Fibroblast of lung (primary cell): ENCODE results near the gene WT1. TPM values are rescaled to one million over a fixed set of nuclear protein-coding genes. Genes with fewer than 3 reads are reported as not detected.

Experiments
- DNase-seq, 2 donors: peaks; one replicate each; pipeline versions ENCODE4 v3.0.0 to v3.0.0-alpha.2; 2010; ENCODE audit warnings: low read depth in 2 of 2
- H2AFZ ChIP-seq: 2 replicates; pipeline ENCODE4 v1.5.1; 2012; ENCODE audit warnings: low read length, control low read depth, inconsistent platforms
- H3K27ac ChIP-seq: 2 replicates; pipeline ENCODE4 v1.5.1; 2011; ENCODE audit warnings: low read length, control low read depth; ENCODE audit not compliant: insufficient read depth
- H3K27me3 ChIP-seq: 2 replicates; pipeline ENCODE4 v1.5.1; 2011; ENCODE audit warnings: mild to moderate bottlenecking, low read length; ENCODE audit not compliant: control insufficient read depth, insufficient read depth
- H3K36me3 ChIP-seq: 2 replicates; pipeline ENCODE4 v1.5.1; 2011; ENCODE audit warnings: low read length; ENCODE audit not compliant: control insufficient read depth, insufficient read depth
- H3K4me1 ChIP-seq: 2 replicates; pipeline ENCODE4 v1.5.1; 2011; ENCODE audit warnings: low read length; ENCODE audit not compliant: control insufficient read depth, insufficient read depth; ENCODE audit errors: extremely low read depth
- H3K4me2 ChIP-seq: 2 replicates; pipeline ENCODE4 v1.5.1; 2011; ENCODE audit warnings: low read length, control low read depth; ENCODE audit not compliant: insufficient read depth; ENCODE audit errors: extremely low read depth
- H3K4me3 ChIP-seq, 4 experiments: fragments of 200-600 bp in 1 of 4; sonication (generic) in 1 of 4; replicated peaks in 1 of 4; 2 replicates each; pipeline ENCODE4 v1.5.1; 2011 to 2016; ENCODE audit warnings: low read length in 4 of 4, low read depth in 3 of 4, mild to moderate bottlenecking in 3 of 4, control low read depth in 2 of 4, inconsistent platforms in 1 of 4, mixed read lengths in 1 of 4; ENCODE audit not compliant: insufficient read depth in 1 of 4; ENCODE audit errors: control extremely low read depth in 1 of 4
- H3K79me2 ChIP-seq: 2 replicates; pipeline ENCODE4 v1.5.1; 2012; ENCODE audit warnings: mild to moderate bottlenecking, low read length, inconsistent platforms; ENCODE audit not compliant: control insufficient read depth, insufficient read depth
- H3K9ac ChIP-seq: 2 replicates; pipeline ENCODE4 v1.5.1; 2011; ENCODE audit warnings: mild to moderate bottlenecking, low read length, control low read depth; ENCODE audit not compliant: insufficient read depth
- H3K9me3 ChIP-seq: 2 replicates; pipeline ENCODE4 v1.5.1; 2012; ENCODE audit warnings: low read depth, low read length; ENCODE audit not compliant: control insufficient read depth, insufficient read depth
- H4K20me1 ChIP-seq: 2 replicates; pipeline ENCODE4 v1.5.1; 2011; ENCODE audit warnings: low read length; ENCODE audit not compliant: control insufficient read depth, insufficient read depth; ENCODE audit errors: extremely low read depth
- CTCF ChIP-seq, 2 donors: IDR thresholded peaks in 1 of 2; conservative IDR thresholded peaks in 1 of 2; 1 replicate in 1 of 2; 2 replicates in 1 of 2; pipeline ENCODE4 v1.5.1; 2011 to 2012; ENCODE audit warnings: low read length in 2 of 2, control low read depth in 1 of 2, inconsistent platforms in 1 of 2, low read depth in 1 of 2, mild to moderate bottlenecking in 1 of 2
- EZH2 ChIP-seq: IDR thresholded peaks from 2 replicates; pipeline ENCODE4 v1.5.1; 2012; ENCODE audit warnings: low read length, control low read depth, mild to moderate bottlenecking; ENCODE audit errors: missing control alignments
- polyA plus RNA-seq, 2 donors: library from polyadenylated mRNA; depleted of rRNA in 1 of 2; stranded (reverse) in 1 of 2; unstranded in 1 of 2; fragments of >200 nt; gene quantifications; 2 replicates each; pipeline ENCODE4 v1.2.1, GENCODE V29; 2011 to 2012; ENCODE audit warnings: missing spikeins in 1 of 2
- total RNA-seq: library from RNA; depleted of rRNA; stranded (reverse); fragments of >200 nt; gene quantifications from 2 replicates; pipeline ENCODE4 v1.2.1, GENCODE V29; 2014

WT1 gene
- total and polyA plus RNA-seq, 2 donors (not counting 1 experiment from before 2014, with no cell fraction given), result not detected

- Histone ChIP-seq H3K4me1 (no peaks in the 10 kb centered on the region), H3K9me3 (no peaks in the 10 kb centered on the region), H3K4me3 (no peak overlapping the region), H3K79me2 (no peaks in the 10 kb centered on the region), H3K9ac (no peak overlapping the region), H3K4me2 (no peak overlapping the region), H3K36me3 (no peaks in the 10 kb centered on the region), H3K27ac (no peak overlapping the region), H2AFZ (no peak overlapping the region), H3K27me3 (no peaks in the 10 kb centered on the region), H4K20me1 (no peaks in the 10 kb centered on the region)
- no peak for TF ChIP-seq CTCF (conservative IDR thresholded peaks at IDR 0.05 in 1 of 2, IDR thresholded peaks at IDR 0.05 in 1 of 2; ENCODE audit: low read depth in 1 of 2, low read length in 2 of 2)
- no peak for TF ChIP-seq EZH2
- DNase-seq, result peak in 1 of 2 donors; percentile 14
Measured at GRCh38 chr11:32353884-32354283, 81.5 kb downstream of the WT1 start.

GRCh38 chr11:32348502-32348901 lies 86.8 kb downstream of the WT1 start:
- TF ChIP-seq CTCF (conservative IDR thresholded peaks at IDR 0.05 in 1 of 2, IDR thresholded peaks at IDR 0.05 in 1 of 2; ENCODE audit: low read depth in 1 of 2, low read length in 2 of 2) (no peak), EZH2 (no peak)
- no peak for DNase-seq
- no peaks in the 10 kb centered on the region for H4K20me1 ChIP-seq

GRCh38 chr11:32344946-32345345 lies 90.4 kb downstream of the WT1 start:
- Histone ChIP-seq H3K36me3 (no peaks in the 10 kb centered on the region), H4K20me1 (no peaks in the 10 kb centered on the region), H3K9ac (no peak overlapping the region), H3K79me2 (no peaks in the 10 kb centered on the region), H3K4me1 (no peaks in the 10 kb centered on the region), H3K9me3 (no peaks in the 10 kb centered on the region), H3K4me3 (no peak overlapping the region), H3K27me3 (no peaks in the 10 kb centered on the region), H2AFZ (no peak overlapping the region), H3K27ac (no peak overlapping the region), H3K4me2 (no peak overlapping the region)
- no peak for TF ChIP-seq EZH2
- no peak for TF ChIP-seq CTCF (conservative IDR thresholded peaks at IDR 0.05 in 1 of 2, IDR thresholded peaks at IDR 0.05 in 1 of 2; ENCODE audit: low read depth in 1 of 2, low read length in 2 of 2)
- DNase-seq, result no peak

More at GRCh38 chr11:32348502-32348901, 86.8 kb downstream of the WT1 start:
- H3K36me3 ChIP-seq, result no peaks in the 10 kb centered on the region
- no peak overlapping the region for H2AFZ ChIP-seq
- H3K27ac ChIP-seq, result no peak overlapping the region
- no peak overlapping the region for H3K9ac ChIP-seq
- no peaks in the 10 kb centered on the region for H3K4me1 ChIP-seq
- H3K9me3 ChIP-seq, result no peaks in the 10 kb centered on the region
- H3K4me3 ChIP-seq, result no peak overlapping the region
- H3K27me3 ChIP-seq, result no peaks in the 10 kb centered on the region
- no peaks in the 10 kb centered on the region for H3K79me2 ChIP-seq
- no peak overlapping the region for H3K4me2 ChIP-seq
